Measurements from ENCODE around the gene BAX. TPM values are rescaled to one million over a fixed set of nuclear protein-coding genes. Genes with fewer than 3 reads are reported as not detected.

BAX gene
- total and polyA plus RNA-seq, 2 of the 13 experiments (the other 11 are each of a cell fraction or from before 2014, with no cell fraction given), result 139 to 176 TPM

DNA sequence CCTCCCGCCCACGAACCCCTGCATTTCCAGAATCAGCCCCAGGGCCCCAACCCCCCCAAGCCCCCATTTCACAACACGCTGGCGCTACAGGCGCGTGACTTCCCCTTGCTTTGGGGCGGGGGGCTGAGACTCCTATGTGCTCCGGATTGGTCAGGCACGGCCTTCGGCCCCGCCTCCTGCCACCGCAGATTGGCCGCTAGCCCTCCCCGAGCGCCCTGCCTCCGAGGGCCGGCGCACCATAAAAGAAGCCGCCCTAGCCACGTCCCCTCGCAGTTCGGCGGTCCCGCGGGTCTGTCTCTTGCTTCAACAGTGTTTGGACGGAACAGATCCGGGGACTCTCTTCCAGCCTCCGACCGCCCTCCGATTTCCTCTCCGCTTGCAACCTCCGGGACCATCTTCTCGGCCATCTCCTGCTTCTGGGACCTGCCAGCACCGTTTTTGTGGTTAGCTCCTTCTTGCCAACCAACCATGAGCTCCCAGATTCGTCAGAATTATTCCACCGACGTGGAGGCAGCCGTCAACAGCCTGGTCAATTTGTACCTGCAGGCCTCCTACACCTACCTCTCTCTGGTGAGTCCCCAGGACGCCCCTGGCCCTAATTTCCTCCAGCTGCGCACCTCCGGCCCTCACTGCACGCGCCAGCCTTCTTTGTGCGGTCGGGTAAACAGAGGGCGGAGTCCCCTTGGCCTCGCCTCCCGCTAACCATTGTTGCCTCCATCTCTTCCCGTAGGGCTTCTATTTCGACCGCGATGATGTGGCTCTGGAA is 10.5 kb downstream of the BAX start, which contains the start of gene FTL (continued):
- TF ChIP-seq ZNF639 (CRISPR knock-in tag; conservative IDR thresholded peaks at IDR 0.05) (peak; percentile 68; the same call in 1 of the 2 replicates), ZXDC (CRISPR knock-in tag; IDR thresholded peaks at IDR 0.05) (0 out of 2 replicates have a peak, but pooled peaks have one; percentile 55), ZNF605 (CRISPR knock-in tag; IDR thresholded peaks at IDR 0.05) (peak; percentile 93), ZNF652 (CRISPR knock-in tag; IDR thresholded peaks at IDR 0.05; ENCODE audit: borderline replicate concordance, low read depth) (peak; percentile 30; the same call in 1 of the 2 replicates), ZNF264 (CRISPR knock-in tag; IDR thresholded peaks at IDR 0.05) (peak; percentile 90), CEBPZ (IDR thresholded peaks at IDR 0.05; ENCODE audit: low read length) (no peak), PLRG1 (conservative IDR thresholded peaks at IDR 0.05) (no peak), HOXA7 (CRISPR knock-in tag; IDR thresholded peaks at IDR 0.05) (peak; percentile 77; the same call in 1 of the 2 replicates), FOXK1 (CRISPR knock-in tag; IDR thresholded peaks at IDR 0.05; ENCODE audit: borderline replicate concordance, low read depth) (peak; percentile 76; the same call in 1 of the 2 replicates)
- TF ChIP-seq, protein P1, sequence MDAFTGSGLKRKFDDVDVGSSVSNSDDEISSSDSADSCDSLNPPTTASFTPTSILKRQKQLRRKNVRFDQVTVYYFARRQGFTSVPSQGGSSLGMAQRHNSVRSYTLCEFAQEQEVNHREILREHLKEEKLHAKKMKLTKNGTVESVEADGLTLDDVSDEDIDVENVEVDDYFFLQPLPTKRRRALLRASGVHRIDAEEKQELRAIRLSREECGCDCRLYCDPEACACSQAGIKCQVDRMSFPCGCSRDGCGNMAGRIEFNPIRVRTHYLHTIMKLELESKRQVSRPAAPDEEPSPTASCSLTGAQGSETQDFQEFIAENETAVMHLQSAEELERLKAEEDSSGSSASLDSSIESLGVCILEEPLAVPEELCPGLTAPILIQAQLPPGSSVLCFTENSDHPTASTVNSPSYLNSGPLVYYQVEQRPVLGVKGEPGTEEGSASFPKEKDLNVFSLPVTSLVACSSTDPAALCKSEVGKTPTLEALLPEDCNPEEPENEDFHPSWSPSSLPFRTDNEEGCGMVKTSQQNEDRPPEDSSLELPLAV (CRISPR knock-in tag; conservative IDR thresholded peaks at IDR 0.05; ENCODE audit: low read depth), result no peak
- TF ChIP-seq, protein P2, sequence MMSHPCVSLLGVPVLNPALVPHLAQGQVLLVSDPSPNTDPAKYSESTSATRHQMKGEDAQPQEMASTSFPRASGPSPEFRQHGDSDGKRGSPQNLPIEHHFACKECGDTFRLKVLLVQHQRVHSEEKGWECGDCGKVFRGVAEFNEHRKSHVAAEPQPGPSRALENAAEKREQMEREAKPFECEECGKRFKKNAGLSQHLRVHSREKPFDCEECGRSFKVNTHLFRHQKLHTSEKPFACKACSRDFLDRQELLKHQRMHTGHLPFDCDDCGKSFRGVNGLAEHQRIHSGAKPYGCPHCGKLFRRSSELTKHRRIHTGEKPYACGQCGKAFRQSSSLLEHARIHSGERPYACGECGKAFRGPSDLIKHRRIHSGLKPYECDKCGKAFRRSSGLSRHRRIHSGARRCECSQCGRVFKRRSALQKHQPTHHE (CRISPR knock-in tag; IDR thresholded peaks at IDR 0.05; ENCODE audit: borderline replicate concordance), result peak; percentile 90; the same call in 1 of the 2 replicates
- TF ChIP-seq, protein P3, sequence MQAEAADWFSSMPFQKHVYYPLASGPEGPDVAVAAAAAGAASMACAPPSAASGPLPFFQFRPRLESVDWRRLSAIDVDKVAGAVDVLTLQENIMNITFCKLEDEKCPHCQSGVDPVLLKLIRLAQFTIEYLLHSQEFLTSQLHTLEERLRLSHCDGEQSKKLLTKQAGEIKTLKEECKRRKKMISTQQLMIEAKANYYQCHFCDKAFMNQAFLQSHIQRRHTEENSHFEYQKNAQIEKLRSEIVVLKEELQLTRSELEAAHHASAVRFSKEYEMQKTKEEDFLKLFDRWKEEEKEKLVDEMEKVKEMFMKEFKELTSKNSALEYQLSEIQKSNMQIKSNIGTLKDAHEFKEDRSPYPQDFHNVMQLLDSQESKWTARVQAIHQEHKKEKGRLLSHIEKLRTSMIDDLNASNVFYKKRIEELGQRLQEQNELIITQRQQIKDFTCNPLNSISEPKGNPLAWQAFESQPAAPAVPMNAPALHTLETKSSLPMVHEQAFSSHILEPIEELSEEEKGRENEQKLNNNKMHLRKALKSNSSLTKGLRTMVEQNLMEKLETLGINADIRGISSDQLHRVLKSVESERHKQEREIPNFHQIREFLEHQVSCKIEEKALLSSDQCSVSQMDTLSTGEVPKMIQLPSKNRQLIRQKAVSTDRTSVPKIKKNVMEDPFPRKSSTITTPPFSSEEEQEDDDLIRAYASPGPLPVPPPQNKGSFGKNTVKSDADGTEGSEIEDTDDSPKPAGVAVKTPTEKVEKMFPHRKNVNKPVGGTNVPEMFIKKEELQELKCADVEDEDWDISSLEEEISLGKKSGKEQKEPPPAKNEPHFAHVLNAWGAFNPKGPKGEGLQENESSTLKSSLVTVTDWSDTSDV (CRISPR knock-in tag; IDR thresholded peaks at IDR 0.05), result no peak
- TF ChIP-seq, protein P4, sequence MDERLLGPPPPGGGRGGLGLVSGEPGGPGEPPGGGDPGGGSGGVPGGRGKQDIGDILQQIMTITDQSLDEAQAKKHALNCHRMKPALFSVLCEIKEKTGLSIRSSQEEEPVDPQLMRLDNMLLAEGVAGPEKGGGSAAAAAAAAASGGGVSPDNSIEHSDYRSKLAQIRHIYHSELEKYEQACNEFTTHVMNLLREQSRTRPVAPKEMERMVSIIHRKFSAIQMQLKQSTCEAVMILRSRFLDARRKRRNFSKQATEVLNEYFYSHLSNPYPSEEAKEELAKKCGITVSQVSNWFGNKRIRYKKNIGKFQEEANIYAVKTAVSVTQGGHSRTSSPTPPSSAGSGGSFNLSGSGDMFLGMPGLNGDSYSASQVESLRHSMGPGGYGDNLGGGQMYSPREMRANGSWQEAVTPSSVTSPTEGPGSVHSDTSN (CRISPR knock-in tag; IDR thresholded peaks at IDR 0.05), result no peak
